ENCODE results near the gene FAM180A. TPM values are rescaled to one million over a fixed set of nuclear protein-coding genes. Genes with fewer than 3 reads are reported as not detected.

Gene FAM180A
- total and polyA plus RNA-seq, 2 of the 8 experiments (the other 6 are each of a cell fraction or from before 2014, with no cell fraction given), result not detected

- ChIA-PET POLR2A (ENCODE audit: partially characterized antibody) (no interaction called here), CTCF (ENCODE audit: partially characterized antibody) (interaction anchor here (0.9 to 5.9 kb wide), 6 partner anchors 10 to 26 kb away, joined by 3 to 89 read pairs (median 4); no protein-coding TSS in a partner anchor)
- FAIRE-seq (no peak), DNase-seq (ENCODE audit: low read depth in 1 of 2, low spot score in 2 of 2) (no peak)
- H2BK15ac ChIP-seq (ENCODE audit: low read length), result no peak overlapping the region
- no peak overlapping the region for H4K91ac ChIP-seq (replicated peaks; ENCODE audit: insufficient read length, low read length)
- no peak overlapping the region for H2BK5ac ChIP-seq (ENCODE audit: low read depth, low read length)
- 88% methylated on average over 9 of the region's 9 CpGs; no CpG with 5 or more reads in 1 of the 2 experiments for WGBS, 2 experiments (ENCODE audit: extremely low coverage in 1 of 2, insufficient coverage in 1 of 2, insufficient read length in 1 of 2, insufficient replicate concordance in 2 of 2, low coverage in 1 of 2, low lambda C conversion rate in 2 of 2, missing lambda C conversion rate in 1 of 2)
- H3K4me2 ChIP-seq (ENCODE audit: insufficient read depth in 1 of 2, low read depth in 2 of 2, low read length in 2 of 2), result no peak overlapping the region
- H3K36me3 ChIP-seq (ENCODE audit: control insufficient read depth in 2 of 4, insufficient read depth in 4 of 4, low read length in 3 of 4), result peaks cover 0 to 11% (median under 1%) of the 10 kb centered on the region in 4 experiments; a peak in 3 of 8 replicates
- H2BK20ac ChIP-seq (ENCODE audit: low read length), result no peak overlapping the region
- no peak overlapping the region for H4K8ac ChIP-seq (ENCODE audit: extremely low read depth, insufficient read depth, low read length)
- H3K56ac ChIP-seq (replicated peaks; ENCODE audit: insufficient read length, low read depth, low read length), result no peak overlapping the region
- peaks cover 0 to 3% (median 0%) of the 10 kb centered on the region in 4 experiments; a peak in 2 of 7 replicates for H3K4me1 ChIP-seq (replicated peaks in 1 of 4; ENCODE audit: control insufficient read depth in 3 of 4, insufficient read depth in 4 of 4, low read length in 3 of 4)
- H2AFZ ChIP-seq (ENCODE audit: low read length), result no peak overlapping the region
- no peak overlapping the region for H3K4ac ChIP-seq (replicated peaks; ENCODE audit: insufficient read length, low read depth, low read length)
- H3K79me1 ChIP-seq (ENCODE audit: low read depth, low read length), result peaks cover 8% of the 10 kb centered on the region
- no peak overlapping the region for H4K5ac ChIP-seq (ENCODE audit: insufficient read length, low read depth, low read length)
- H3K79me2 ChIP-seq (ENCODE audit: control insufficient read depth in 1 of 2, insufficient read depth in 2 of 2, low read length in 2 of 2), result no peaks in the 10 kb centered on the region; a peak in 1 of 4 replicates
- no peak overlapping the region for H3K23ac ChIP-seq (ENCODE audit: insufficient read length)
- no peak overlapping the region for H2BK120ac ChIP-seq (replicated peaks; ENCODE audit: low read depth, low read length)
- no peak overlapping the region for H2BK12ac ChIP-seq (ENCODE audit: low read depth, low read length)
- peaks cover 0 to 11% of the 10 kb centered on the region in 2 experiments for H4K20me1 ChIP-seq (replicated peaks in 1 of 2; ENCODE audit: control insufficient read depth in 1 of 2, insufficient read depth in 2 of 2, low read length in 2 of 2)
- no peaks in the 10 kb centered on the region for H3K27me3 ChIP-seq (replicated peaks in 1 of 4; ENCODE audit: control insufficient read depth in 3 of 4, extremely low read depth in 1 of 4, insufficient read depth in 3 of 4, low read length in 3 of 4)
- H3K27ac ChIP-seq (ENCODE audit: low read depth, low read length), result no peak overlapping the region
- no peak overlapping the region for H3K4me3 ChIP-seq (ENCODE audit: extremely low read depth in 1 of 4, insufficient read depth in 2 of 4, low read depth in 3 of 4, low read length in 4 of 4)
- TF ChIP-seq USF2 (IDR thresholded peaks at IDR 0.05; ENCODE audit: low read length), result no peak
- no peak for TF ChIP-seq TCF12 (IDR thresholded peaks at IDR 0.05; ENCODE audit: low read depth, low read length)
- TF ChIP-seq CTCF (IDR thresholded peaks at IDR 0.05; ENCODE audit: control extremely low read depth in 1 of 3, insufficient read depth in 1 of 3, low read depth in 1 of 3, low read length in 3 of 3), result no peak
- no peak for TF ChIP-seq EP300 (IDR thresholded peaks at IDR 0.05; ENCODE audit: borderline replicate concordance in 1 of 2, low read depth in 2 of 2, low read length in 2 of 2)
- no peaks in the 10 kb centered on the region for H3K9me3 ChIP-seq (ENCODE audit: insufficient read depth in 2 of 2, low read depth in 1 of 2, low read length in 1 of 2)
- H3K23me2 ChIP-seq (ENCODE audit: low read depth, low read length), result no peaks in the 10 kb centered on the region
- H3K18ac ChIP-seq (ENCODE audit: extremely low read depth, low read length), result no peak overlapping the region
- no peak overlapping the region for H2AK5ac ChIP-seq (ENCODE audit: low read depth, low read length)
- no peak overlapping the region for H3K14ac ChIP-seq (ENCODE audit: insufficient read length)
- H3K9ac ChIP-seq (replicated peaks in 1 of 4; ENCODE audit: extremely low read depth in 1 of 4, low read depth in 3 of 4, low read length in 3 of 4), result no peak overlapping the region
Observed at GRCh38 chr7:135685306-135686084, 63.1 kb downstream of the FAM180A start.
